NT2/D1 (cell line): ENCODE data around the gene ZDHHC17.

Experiments used
- DNase-seq: peaks from one replicate; pipeline ENCODE4 v3.0.0-alpha.2; 2011; ENCODE audit warnings: low read depth, low spot score
- H3K27me3 ChIP-seq: 2 replicates; pipeline ENCODE4 v1.6.0; 2011; ENCODE audit warnings: mild to moderate bottlenecking; ENCODE audit not compliant: insufficient read length, insufficient read depth
- H3K36me3 ChIP-seq: 2 replicates; pipeline ENCODE4 v1.6.1; 2011; ENCODE audit warnings: mild to moderate bottlenecking, low read length, mixed read lengths; ENCODE audit not compliant: insufficient read depth, insufficient read length
- H3K4me1 ChIP-seq: 2 replicates; pipeline ENCODE4 v1.5.1; 2011; ENCODE audit not compliant: insufficient read depth, insufficient read length
- H3K4me3 ChIP-seq: 2 replicates; pipeline ENCODE4 v1.5.1; 2011; ENCODE audit warnings: low read depth; ENCODE audit not compliant: insufficient read length
- H3K9ac ChIP-seq: 2 replicates; pipeline ENCODE4 v1.6.0; 2011; ENCODE audit warnings: low read depth; ENCODE audit not compliant: insufficient read length
- H3K9me3 ChIP-seq: 2 replicates; pipeline ENCODE4 v1.5.1; 2011; ENCODE audit warnings: mild to moderate bottlenecking, low read length; ENCODE audit not compliant: insufficient read depth
- SUZ12 ChIP-seq: IDR thresholded peaks from 2 replicates; pipeline ENCODE4 v1.6.1; 2011; ENCODE audit not compliant: insufficient read length, insufficient read depth; ENCODE audit errors: extremely low read depth
- YY1 ChIP-seq: IDR thresholded peaks from 2 replicates; pipeline ENCODE4 v1.6.1; 2011; ENCODE audit not compliant: insufficient read length, insufficient read depth
- ZNF274 ChIP-seq: IDR thresholded peaks from 2 replicates; pipeline ENCODE4 v1.6.1; 2011; ENCODE audit warnings: mild to moderate bottlenecking, low read depth, low read length

ZDHHC17 gene

GRCh38 chr12:76830436-76830835 lies 66.5 kb downstream of the ZDHHC17 start:
- TF ChIP-seq ZNF274 (no peak), SUZ12 (no peak), YY1 (no peak)
- no peak for DNase-seq
- Histone ChIP-seq H3K4me1 (no peaks in the 10 kb centered on the region), H3K9ac (no peak overlapping the region), H3K36me3 (peaks cover 46% of the 10 kb centered on the region), H3K27me3 (no peaks in the 10 kb centered on the region), H3K9me3 (no peaks in the 10 kb centered on the region; the same call in 1 of the 2 replicates), H3K4me3 (no peak overlapping the region)

GRCh38 chr12:76836633-76837032 lies 72.7 kb downstream of the ZDHHC17 start:
- H3K4me1 ChIP-seq, result no peaks in the 10 kb centered on the region
- H3K4me3 ChIP-seq, result no peak overlapping the region
- H3K9me3 ChIP-seq, result no peaks in the 10 kb centered on the region; the same call in 1 of the 2 replicates
- no peak for TF ChIP-seq SUZ12
- no peak for TF ChIP-seq YY1
- no peak for TF ChIP-seq ZNF274
- no peak for DNase-seq
- H3K9ac ChIP-seq, result no peak overlapping the region
- H3K36me3 ChIP-seq, result peaks cover 4% of the 10 kb centered on the region
- H3K27me3 ChIP-seq, result no peaks in the 10 kb centered on the region

GRCh38 chr12:76847260-76847659 lies 83.3 kb downstream of the ZDHHC17 start:
- no peak for TF ChIP-seq YY1
- no peak for TF ChIP-seq SUZ12
- no peak for TF ChIP-seq ZNF274
- H3K4me1 ChIP-seq, result no peaks in the 10 kb centered on the region
- no peaks in the 10 kb centered on the region for H3K27me3 ChIP-seq
- no peak overlapping the region for H3K4me3 ChIP-seq
- no peak overlapping the region for H3K9ac ChIP-seq
- H3K9me3 ChIP-seq, result no peaks in the 10 kb centered on the region
- peaks cover 55% of the 10 kb centered on the region for H3K36me3 ChIP-seq
- no peak for DNase-seq

- Histone ChIP-seq H3K9ac (no peak overlapping the region), H3K27me3 (no peaks in the 10 kb centered on the region), H3K9me3 (no peaks in the 10 kb centered on the region), H3K4me1 (no peaks in the 10 kb centered on the region), H3K36me3 (peaks cover 59% of the 10 kb centered on the region), H3K4me3 (no peak overlapping the region)
- TF ChIP-seq YY1 (no peak), SUZ12 (no peak), ZNF274 (no peak)
- DNase-seq, result no peak
Measured at GRCh38 chr12:76848132-76848531, 84.2 kb downstream of the ZDHHC17 start.

- DNase-seq, result no peak
- Histone ChIP-seq H3K27me3 (no peaks in the 10 kb centered on the region), H3K4me3 (no peak overlapping the region), H3K9ac (no peak overlapping the region), H3K4me1 (no peaks in the 10 kb centered on the region), H3K9me3 (no peaks in the 10 kb centered on the region), H3K36me3 (peaks cover 56% of the 10 kb centered on the region)
- TF ChIP-seq SUZ12, result no peak
- TF ChIP-seq ZNF274, result no peak
- no peak for TF ChIP-seq YY1
Measured at GRCh38 chr12:76852106-76852505, 88.2 kb downstream of the ZDHHC17 start.

- Histone ChIP-seq H3K9me3 (no peaks in the 10 kb centered on the region), H3K36me3 (peaks cover 63% of the 10 kb centered on the region)
Measured at GRCh38 chr12:76855271-76855670, 91.4 kb downstream of the ZDHHC17 start.

GRCh38 chr12:76856018-76856644 lies 92.2 kb downstream of the ZDHHC17 start:
- H3K4me1 ChIP-seq, result no peaks in the 10 kb centered on the region
- TF ChIP-seq ZNF274, result no peak
- no peak for TF ChIP-seq SUZ12
- no peak for TF ChIP-seq YY1
- H3K9me3 ChIP-seq, result no peaks in the 10 kb centered on the region
- H3K4me3 ChIP-seq, result no peak overlapping the region
- no peaks in the 10 kb centered on the region for H3K27me3 ChIP-seq
- H3K36me3 ChIP-seq, result peaks cover 63% of the 10 kb centered on the region
- DNase-seq, result no peak
- no peak overlapping the region for H3K9ac ChIP-seq

More at GRCh38 chr12:76855271-76855670, 91.4 kb downstream of the ZDHHC17 start:
- DNase-seq, result no peak
- no peak overlapping the region for H3K9ac ChIP-seq
- H3K27me3 ChIP-seq, result no peaks in the 10 kb centered on the region
- H3K4me3 ChIP-seq, result no peak overlapping the region
- no peak for TF ChIP-seq YY1
- no peak for TF ChIP-seq ZNF274
- TF ChIP-seq SUZ12, result no peak
- H3K4me1 ChIP-seq, result no peaks in the 10 kb centered on the region
